Measurements from ENCODE around the gene GTF3C4.

DNA sequence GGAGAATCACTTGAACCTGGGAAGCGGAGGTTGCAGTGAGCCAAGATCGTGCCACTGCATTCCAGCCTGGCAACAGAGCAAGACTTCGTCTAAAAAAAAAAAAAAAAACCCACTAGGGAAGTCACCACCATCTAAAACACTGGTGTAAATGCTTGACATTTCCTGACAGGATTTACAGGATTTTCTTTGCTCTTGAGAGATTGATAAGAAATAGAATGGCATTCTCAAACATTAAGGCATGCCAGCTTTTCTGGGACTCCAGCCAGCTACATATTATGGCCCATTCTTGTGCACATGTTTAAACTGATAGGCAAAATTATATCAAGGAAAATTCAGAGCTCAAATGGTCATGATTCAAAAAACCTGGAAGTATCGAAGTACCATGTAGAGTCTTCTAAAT lies 28.7 kb downstream of the GTF3C4 start:
- TF ChIP-seq, protein P1, sequence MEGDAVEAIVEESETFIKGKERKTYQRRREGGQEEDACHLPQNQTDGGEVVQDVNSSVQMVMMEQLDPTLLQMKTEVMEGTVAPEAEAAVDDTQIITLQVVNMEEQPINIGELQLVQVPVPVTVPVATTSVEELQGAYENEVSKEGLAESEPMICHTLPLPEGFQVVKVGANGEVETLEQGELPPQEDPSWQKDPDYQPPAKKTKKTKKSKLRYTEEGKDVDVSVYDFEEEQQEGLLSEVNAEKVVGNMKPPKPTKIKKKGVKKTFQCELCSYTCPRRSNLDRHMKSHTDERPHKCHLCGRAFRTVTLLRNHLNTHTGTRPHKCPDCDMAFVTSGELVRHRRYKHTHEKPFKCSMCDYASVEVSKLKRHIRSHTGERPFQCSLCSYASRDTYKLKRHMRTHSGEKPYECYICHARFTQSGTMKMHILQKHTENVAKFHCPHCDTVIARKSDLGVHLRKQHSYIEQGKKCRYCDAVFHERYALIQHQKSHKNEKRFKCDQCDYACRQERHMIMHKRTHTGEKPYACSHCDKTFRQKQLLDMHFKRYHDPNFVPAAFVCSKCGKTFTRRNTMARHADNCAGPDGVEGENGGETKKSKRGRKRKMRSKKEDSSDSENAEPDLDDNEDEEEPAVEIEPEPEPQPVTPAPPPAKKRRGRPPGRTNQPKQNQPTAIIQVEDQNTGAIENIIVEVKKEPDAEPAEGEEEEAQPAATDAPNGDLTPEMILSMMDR (IDR thresholded peaks at IDR 0.05) = no peak
- no peak for TF ChIP-seq POLR2A (IDR thresholded peaks at IDR 0.05)

Measured in testis (tissue), 2 donors.